HS-27A (cell line): Measurements from ENCODE around the gene LRIG1.
A peak's percentile ranks its signal among the peaks of the same experiment; 100 is the strongest.

Source experiments
- DNase-seq: peaks from one replicate; pipeline ENCODE4 v3.0.0-alpha.2; 2012; ENCODE audit warnings: low read depth, missing footprints

Gene LRIG1

GRCh38 chr3:66382142-66382541 lies 118.7 kb downstream of the LRIG1 start:
- DNase-seq: no peak

GRCh38 chr3:66381626-66382025 lies 119.2 kb downstream of the LRIG1 start:
- DNase-seq: no peak

- no peak for DNase-seq
Observed at GRCh38 chr3:66380200-66380932, 120.5 kb downstream of the LRIG1 start.

- DNase-seq: no peak
Observed at GRCh38 chr3:66379565-66379964, 121.3 kb downstream of the LRIG1 start.

- DNase-seq: no peak
Observed at GRCh38 chr3:66378256-66378655, 122.6 kb downstream of the LRIG1 start.

GRCh38 chr3:66377800-66378199 lies 123.0 kb downstream of the LRIG1 start:
- DNase-seq: no peak

- DNase-seq: peak; percentile 72
Observed at GRCh38 chr3:66376568-66376967, 124.3 kb downstream of the LRIG1 start.

- no peak for DNase-seq
Observed at GRCh38 chr3:66372681-66373350, 128.0 kb downstream of the LRIG1 start.

GRCh38 chr3:66371432-66371831 lies 129.4 kb downstream of the LRIG1 start:
- no peak for DNase-seq

GRCh38 chr3:66370179-66370578 lies 130.6 kb downstream of the LRIG1 start:
- DNase-seq: no peak

- DNase-seq: no peak
Observed at GRCh38 chr3:66367979-66368378, 132.8 kb downstream of the LRIG1 start.

- DNase-seq: no peak
Observed at GRCh38 chr3:66366747-66367146, 134.1 kb downstream of the LRIG1 start.

- DNase-seq: no peak
Observed at GRCh38 chr3:66365080-66365479, 135.7 kb downstream of the LRIG1 start.

- no peak for DNase-seq
Observed at GRCh38 chr3:66363148-66363547, 137.7 kb downstream of the LRIG1 start.

GRCh38 chr3:66362541-66362941 lies 138.3 kb downstream of the LRIG1 start:
- peak; percentile 86 for DNase-seq

- no peak for DNase-seq
Observed at GRCh38 chr3:66361356-66361755, 139.5 kb downstream of the LRIG1 start.

- no peak for DNase-seq
Observed at GRCh38 chr3:66355997-66356396, 144.8 kb downstream of the LRIG1 start.

- DNase-seq: no peak
Observed at GRCh38 chr3:66355394-66355793, 145.4 kb downstream of the LRIG1 start.

- no peak for DNase-seq
Observed at GRCh38 chr3:66354001-66354400, 146.8 kb downstream of the LRIG1 start.

GRCh38 chr3:66353530-66353929 lies 147.3 kb downstream of the LRIG1 start:
- peak; percentile 58 for DNase-seq

GRCh38 chr3:66353039-66353438 lies 147.8 kb downstream of the LRIG1 start:
- no peak for DNase-seq

GRCh38 chr3:66350601-66351000 lies 150.2 kb downstream of the LRIG1 start:
- DNase-seq: no peak

GRCh38 chr3:66348704-66349103 lies 152.1 kb downstream of the LRIG1 start:
- no peak for DNase-seq
